GM18517 (cell line): ENCODE results near the gene LOXL3.

Experiments used
- ATAC-seq: cut with Tn5 transposase; IDR thresholded peaks from one replicate; pipeline ENCODE4 v1.9.1; 2021; ENCODE audit warnings: mild to moderate bottlenecking, moderate library complexity; ENCODE audit not compliant: unreplicated experiment

Gene LOXL3

DNA sequence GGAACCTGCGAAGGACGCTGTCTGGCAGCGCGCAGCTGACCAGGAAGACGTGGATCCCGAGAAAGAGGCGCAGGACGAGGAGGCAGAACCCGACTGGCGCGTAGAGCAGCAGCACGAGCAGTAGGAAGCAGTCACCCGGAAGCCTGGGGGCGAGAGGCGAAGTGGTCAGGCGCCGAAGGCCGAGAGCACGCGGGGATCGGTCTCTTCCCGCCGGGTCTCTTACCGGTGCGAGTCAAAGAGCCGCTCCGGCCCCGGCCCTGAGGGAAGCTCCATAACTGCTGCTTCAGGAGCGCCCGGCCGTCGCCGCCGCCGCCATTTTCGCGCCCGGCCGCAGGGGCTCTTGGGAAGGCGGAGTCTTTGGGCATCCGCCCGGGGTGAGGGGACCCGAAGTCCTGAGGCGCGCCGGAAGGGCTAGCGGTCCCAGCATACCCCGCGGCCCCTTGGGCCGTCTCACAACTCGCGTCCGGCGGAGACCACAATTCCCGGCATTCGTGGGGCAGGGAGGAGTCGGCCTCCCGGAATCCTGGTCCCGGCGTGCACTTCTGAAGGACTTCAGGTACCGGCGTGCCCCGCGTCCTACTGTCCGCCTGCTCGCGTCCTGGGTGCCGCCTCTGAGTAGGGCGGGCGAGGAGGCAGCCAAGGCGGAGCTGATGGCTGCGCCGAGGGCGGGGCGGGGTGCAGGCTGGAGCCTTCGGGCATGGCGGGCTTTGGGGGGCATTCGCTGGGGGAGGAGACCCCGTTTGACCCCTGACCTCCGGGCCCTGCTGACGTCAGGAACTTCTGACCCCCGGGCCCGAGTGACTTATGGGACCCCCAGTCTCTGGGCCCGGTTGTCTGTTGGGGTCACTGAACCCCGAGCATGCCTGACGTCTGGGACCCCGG lies 24.1 kb downstream of the LOXL3 start, which contains the start of the genes AUP1 and HTRA2:
AUP1 (minus strand) TSS at position 350 of the 882 bp plus-strand sequence; CDS start at position 273, 77 bp downstream.
HTRA2 (plus strand) TSS at position 577 of the 882 bp plus-strand sequence; CDS start at position 651, 74 bp downstream.
- peak; percentile 79 for ATAC-seq

DNA sequence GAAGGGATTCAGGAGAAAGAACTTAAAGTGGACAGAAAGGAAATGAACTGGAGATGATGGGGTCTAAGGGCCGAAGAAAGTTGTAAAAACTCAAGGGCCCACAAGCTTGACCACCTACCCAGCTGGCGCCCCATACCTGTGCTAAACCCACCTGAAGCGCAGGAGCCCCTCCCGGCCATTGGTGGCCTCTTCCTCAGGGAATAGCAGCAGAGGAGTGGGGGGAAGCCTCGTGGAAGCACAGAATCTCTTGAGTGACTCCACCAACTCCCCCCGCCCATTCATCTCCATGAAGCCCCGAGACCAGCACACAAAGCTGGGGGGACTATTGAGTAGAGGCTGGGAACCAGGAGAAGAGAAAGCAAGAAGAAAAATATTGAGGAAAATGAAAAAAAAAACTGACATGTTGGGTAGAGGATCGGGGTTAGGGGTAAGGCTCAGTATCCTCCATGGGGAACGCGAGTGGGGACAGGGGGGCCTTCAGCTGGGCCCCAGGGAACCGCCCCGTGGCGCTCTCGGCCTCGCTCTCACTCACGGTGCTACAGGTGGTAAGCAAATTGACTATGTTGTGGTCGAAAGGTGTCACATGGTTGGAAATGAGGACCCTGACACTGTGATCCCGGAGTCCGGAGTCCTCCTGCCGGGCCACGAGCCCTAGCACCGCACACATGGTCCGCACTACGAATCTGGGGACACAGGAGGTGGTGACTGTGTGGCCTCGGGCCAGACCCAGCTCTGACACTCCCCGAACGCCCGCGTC lies 25.0 kb downstream of the LOXL3 start:
- ATAC-seq = peak; percentile 7

DNA sequence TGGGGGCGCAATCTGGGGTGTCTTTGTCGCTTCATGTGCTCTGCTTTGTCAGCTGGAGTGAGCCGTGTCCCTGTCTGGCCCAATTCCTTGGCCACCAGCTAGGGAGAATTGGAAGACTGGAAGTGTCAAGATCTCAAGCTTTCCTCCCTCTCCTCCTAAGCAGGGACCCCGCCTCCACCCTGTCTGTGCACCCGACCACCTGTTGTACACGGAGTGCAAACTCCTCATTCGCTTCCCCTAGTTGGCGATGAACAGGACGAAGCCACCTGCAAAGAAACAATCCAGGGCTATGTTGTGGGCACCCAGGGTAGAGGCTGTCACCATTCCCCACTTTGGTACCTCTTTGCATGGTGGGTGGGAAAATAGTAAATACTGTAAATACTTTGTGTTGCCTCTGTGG lies 26.0 kb downstream of the LOXL3 start:
- ATAC-seq = no peak

DNA sequence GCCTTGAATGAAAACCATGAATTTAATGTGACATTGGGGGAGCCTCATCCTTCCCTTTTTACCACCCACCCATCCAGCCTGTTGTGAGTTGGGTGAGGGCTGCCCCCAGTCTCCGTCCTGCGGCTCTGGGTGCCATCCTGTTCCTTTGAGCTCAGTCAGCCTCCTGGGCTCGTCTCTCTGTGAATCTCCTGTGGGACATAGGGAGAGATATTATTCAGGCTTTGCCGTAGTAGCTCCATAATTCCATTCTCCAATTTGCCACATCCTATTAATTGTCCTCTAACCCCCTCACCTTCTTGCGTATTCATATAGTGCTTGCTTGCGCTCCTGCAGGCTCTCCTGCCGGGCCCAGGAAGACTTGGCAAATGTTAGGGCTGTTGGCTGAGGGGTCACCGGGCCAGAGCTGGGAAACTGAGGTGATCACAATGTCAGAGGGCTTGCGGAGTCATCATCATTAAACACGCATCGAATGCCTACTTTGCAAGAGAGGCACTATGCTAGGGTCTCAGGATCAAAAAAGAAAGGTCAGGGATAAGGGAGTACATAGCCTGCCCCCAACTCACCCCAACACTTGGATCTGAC lies 27.0 kb downstream of the LOXL3 start:
- no peak for ATAC-seq

DNA sequence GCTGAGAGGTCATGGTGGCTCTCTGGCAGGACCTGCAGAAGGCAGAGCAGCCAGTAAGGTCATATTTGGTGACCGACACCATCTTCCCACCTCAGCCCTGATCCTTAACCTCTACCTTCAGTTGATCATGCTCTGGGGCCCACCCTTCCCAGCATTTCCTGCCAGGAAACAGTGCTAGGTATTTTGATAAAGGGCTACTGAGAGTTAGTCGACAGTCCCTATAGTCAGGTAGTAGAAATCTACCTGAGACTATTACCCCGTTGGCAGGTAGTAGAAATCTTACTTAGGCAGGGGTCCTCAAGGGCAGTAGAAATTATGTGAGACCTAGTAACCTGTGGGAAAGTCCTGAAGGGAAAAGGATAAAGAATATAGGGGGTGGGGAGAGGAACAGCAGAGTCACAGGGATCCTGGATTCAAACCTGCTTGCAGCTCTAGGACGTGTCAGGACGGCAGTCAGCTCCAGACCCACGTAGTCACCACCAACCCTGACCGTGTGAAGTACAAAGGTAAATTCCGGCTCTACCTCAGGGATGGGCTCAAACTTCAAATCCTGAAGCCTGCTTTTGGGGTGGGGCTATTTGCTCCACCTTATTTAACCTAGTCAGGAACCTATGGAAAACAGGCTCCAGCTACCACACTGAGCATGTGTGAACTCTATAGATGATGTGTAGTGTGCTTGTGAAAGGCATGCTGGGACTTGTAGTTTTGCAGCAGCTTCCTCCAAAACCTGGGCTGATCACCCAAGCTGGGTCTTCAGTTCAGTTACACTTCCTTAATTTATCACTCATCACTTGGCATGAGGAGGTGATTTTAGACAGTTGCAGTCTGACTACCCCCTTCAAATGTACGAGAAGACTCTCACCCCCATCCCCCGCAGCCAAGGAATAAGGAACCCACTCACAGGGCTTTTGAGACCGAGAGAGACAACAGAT lies 27.8 kb downstream of the LOXL3 start, which contains the start of gene DQX1:
DQX1 (minus strand) TSS at position 515 of the 932 bp plus-strand sequence; CDS start at position 13, 502 bp downstream.
- no peak for ATAC-seq

DNA sequence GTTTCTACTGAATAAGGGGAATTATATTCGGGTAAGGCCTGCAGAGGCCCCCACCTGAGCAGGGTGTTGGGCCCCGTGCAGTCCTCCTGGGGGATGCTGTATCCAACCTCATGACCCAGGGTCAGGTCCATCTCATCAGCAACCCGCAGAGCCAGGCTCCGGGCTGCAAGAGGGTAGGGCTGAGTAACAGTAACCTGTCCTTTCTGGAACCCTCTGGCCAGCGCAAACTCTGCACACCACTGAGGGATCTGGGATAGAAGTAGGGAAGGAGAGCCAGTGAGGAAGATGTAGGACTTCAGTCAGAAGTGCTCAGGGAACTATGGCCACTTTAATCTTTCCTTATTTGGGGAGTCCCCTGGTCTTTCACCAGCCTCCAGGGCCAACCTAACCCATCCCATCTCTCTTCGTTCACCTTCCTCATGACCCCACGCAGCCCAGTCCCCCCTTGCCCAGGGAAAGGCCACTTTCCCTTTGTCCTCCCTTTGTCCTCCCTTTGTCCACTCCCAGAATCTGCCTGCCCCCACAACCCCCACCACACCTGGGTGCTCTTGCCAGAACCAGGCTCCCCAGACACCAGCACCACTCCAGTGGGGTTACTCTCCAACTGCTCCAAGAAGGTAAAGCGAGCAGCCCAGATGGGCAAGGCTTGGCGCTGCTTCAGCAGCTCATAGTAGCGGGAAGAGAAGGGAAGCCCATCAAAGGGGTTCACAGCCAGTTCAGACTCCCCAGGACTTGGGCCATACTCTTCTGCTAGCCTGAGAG lies 28.6 kb downstream of the LOXL3 start:
- no peak for ATAC-seq

DNA sequence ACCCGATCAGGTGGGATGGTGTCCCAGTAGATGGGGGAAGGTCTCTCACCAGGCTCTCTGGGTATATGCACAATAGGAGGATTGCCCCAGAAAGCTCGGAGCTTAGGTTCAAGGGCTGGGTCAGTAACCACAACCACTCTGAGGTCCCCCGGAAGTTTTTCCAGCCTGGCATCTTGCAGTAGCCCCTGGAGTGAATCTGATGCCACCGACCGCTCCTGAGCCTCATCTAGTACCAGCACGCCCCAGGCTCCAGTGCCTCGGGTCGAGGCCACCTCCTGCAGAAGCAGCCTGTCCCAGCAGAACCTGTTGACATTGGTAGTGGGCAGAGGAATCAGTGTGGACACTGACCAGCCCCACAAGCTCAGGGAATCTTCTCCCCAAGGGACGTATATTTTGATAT lies 29.7 kb downstream of the LOXL3 start:
- ATAC-seq = no peak

DNA sequence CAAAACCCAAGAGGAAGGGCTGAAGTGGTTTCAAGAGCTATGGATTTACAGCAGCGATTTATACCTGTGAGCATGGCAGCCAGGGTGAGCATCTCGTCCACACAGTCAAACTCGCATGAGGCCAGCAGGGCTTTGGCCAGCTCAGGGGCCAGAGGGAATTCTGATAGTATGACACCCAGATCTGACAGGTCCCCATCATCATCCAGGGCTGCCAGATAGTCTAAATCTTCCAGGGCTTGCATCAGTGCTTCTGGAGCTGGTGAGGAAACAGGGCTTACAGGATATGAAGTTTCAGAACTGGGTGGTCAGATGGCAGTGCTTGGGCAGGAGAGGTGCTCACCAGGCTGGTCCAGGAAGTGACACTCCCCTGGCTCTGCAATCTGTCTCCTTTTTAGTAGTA lies 31.2 kb downstream of the LOXL3 start:
- no peak for ATAC-seq

DNA sequence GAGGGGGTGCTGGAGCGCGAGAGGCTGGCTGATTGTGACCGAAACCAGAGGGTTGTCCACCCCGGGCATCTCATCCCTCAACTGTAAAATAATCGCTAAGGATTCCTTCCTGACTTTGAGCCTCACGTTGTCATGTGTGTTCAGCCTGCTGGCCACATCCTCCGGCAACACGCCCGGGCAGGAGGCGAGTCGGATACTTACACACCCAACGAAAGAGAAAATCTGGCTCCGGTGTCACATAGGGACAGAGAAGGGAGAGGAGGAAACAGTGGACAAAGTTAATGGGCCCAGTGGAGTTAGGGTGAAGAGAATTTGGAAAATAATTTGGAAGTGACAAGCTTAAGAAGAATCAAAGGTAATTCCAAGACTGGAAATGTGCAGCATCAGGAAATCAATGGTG lies 37.1 kb downstream of the LOXL3 start:
- no peak for ATAC-seq

DNA sequence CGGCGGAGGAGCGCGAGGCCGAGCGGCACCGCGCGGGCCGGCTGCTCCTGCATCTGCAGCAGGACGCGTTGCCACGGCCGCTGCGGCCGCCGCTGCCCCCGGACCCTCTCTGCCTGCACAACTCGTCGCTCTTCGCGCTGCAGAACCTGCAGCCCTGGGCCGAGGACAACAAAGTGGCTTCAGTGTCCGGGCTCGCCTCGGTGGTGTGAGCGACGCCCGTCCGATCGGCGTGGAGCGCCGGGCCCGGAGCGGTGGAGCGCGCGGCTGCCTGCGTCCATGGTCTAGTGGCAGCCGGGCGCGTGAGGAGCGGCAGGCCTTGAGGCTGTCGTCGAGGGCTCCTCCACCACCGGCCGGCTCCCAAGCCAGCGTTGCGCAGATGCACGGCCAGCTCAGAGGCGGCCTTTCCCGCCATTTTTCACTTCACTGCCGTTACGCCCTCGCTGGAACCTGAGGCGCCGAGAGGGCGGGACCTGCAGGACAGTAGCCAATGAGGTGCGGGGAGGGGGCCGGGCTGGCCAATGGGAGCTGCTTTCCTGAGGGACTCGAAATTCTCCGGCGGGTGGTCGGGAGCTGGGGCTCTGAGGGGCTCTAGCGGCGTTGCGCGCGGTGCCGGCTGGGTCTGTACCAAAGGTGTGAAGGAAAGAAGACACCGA lies 37.6 kb downstream of the LOXL3 start:
- peak; percentile 54 for ATAC-seq

DNA sequence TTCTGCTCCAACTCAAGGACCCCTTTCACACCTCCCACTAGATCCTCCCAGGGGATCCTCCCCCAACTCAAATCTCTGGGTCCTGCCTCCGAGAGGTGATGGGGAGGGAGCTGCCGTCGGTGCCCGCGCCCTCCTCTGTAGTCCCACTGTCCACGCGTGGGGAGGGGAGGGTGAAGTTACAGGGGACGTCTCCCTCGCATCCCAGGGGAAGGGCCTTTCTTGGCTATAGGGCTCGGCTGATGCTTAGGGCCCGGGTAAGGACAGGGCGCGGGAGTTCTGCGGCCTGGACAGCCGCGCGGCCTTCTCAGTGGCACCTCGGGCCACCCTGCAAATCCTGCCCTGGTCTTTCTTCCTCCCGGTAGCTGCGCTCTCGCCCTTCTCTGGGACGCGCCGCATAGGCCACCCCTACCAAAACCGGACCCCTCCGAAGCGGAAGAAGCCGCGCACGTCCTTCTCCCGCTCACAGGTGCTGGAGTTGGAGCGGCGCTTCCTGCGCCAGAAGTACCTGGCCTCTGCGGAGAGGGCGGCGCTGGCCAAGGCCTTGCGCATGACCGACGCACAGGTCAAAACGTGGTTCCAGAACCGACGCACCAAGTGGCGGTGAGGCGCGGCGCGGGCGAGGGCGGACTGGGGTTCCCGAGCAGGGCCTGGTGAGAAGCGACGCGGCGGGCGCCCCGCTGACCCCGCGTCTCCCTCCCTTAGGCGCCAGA lies 38.3 kb downstream of the LOXL3 start:
- peak; percentile 8 for ATAC-seq

DNA sequence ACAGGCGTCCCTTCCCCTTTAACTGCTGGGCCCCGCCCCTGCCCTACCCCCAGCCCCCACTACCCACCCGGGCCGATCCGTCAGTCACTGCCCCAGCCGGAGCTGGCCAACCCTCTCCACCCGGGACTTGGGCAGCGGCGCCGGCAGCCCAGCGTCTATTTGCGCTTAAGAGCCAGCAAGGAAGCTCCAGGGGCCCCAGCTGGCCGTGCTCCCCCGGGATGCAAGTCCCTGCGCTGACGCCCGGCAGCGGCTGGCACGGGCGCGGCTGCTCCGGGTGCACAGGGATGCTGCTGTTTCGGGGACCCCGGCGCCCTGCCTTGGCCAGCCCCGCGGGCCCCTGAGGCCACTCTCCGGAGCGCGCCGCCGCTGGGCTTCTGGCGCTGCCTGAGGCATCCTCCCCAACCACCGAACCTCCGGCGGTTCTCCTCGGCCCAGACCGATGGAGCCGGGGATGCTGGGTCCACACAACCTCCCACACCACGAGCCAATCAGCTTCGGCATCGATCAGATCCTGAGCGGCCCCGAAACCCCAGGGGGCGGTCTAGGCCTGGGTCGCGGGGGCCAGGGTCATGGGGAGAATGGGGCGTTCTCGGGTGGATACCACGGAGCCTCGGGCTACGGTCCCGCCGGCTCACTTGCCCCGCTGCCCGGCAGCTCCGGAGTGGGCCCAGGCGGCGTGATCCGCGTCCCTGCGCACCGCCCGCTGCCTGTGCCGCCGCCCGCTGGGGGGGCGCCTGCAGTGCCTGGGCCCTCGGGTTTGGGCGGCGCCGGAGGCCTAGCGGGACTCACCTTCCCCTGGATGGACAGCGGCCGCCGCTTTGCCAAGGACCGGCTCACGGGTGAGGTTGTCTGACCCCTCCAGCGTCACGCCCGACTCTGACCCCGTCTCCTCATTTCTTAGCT lies 39.1 kb downstream of the LOXL3 start, which contains the start of gene TLX2:
TLX2 (plus strand) TSS at position 83 of the 903 bp plus-strand sequence; CDS start at position 440, 357 bp downstream.
- ATAC-seq = no peak

DNA sequence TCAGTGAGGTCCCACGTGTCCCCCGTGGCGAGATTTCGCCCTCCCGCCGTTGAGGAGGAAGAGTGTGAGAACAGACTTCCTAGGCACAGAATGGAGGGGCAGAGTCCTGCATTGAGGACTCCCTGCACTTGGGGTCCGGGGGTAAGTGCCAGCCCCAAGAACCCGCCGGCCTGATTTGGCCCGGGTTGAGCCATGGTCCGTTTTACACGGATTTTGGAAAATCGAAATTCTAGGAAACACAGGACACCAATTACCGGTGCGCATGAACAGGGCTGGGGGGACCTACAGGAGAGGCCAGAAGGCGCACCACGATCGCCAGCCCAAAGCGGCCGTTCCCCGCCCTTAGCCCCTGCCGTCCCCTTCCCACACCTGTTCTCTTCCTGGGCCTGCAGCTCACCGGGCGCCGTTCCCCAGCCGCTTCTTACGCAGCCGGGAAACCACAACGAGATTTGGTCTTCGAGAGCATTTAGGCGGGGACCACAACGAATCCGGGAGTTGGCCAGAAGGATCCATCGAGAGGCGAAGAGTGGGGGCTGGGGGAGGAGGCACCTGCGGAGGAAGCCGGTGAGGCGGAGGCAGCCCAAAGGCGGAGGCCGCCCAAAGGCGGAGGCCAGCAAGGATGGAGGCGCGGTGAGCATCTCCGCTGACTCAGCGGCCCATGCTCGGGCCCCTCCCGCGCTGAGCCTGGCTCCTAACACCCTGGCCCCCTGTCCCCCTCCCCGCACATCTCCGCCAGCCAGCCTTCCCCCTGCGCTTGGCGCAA lies 40.0 kb downstream of the LOXL3 start:
- ATAC-seq = no peak

DNA sequence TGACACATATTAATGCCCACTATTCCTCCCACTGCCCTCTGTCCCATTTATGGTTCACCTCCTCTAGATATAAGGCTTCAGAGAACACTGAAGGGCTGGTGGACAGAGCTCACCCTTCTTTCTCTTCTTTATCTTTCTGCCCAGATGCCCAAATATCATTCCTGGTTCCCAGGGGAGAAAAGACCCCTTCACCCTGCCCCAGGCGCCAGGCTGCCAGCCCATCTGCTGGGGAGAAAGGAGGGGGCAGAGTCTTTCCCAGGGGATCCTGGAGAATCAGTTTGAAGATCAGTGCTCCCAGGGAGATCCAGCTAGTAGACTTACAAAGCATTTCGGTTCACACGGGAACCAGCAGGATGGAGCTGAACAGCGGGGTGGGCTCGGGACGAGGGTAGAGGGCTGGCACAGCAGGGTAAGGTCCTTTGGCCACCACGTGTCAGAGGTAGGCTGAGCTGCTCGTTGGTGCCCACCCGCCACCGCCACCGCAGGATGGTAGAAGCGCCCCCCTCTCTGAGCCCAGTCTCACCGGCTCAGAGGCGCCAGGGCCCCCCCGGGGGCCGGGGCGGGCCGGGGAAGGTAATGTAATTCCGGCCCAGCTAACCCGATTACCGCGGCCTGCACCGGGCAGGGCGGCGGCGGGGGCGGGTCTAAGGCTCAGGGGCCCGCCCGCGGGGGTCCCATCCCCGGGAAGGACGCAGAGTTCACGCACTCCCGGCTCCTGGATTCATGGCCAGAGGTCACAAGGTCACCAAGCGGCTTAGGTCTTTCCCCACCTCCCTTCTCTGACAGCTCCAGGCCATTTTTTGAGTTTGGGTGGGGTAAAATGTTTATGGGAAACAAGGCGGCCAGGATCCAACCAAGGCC lies 40.8 kb downstream of the LOXL3 start:
- ATAC-seq = no peak
